GM19351 (cell line): ENCODE results near the gene CRKL.
"Not testable (repeated sequence)": the region's sequence is repeated elsewhere in the genome, so short reads cannot be mapped to it uniquely, and the experiment has no call there.

ENCODE experiments used
- ATAC-seq: cut with Tn5 transposase; IDR thresholded peaks from one replicate; pipeline ENCODE4 v1.9.1; 2021; ENCODE audit warnings: mild to moderate bottlenecking, moderate library complexity; ENCODE audit not compliant: unreplicated experiment

CRKL gene

DNA sequence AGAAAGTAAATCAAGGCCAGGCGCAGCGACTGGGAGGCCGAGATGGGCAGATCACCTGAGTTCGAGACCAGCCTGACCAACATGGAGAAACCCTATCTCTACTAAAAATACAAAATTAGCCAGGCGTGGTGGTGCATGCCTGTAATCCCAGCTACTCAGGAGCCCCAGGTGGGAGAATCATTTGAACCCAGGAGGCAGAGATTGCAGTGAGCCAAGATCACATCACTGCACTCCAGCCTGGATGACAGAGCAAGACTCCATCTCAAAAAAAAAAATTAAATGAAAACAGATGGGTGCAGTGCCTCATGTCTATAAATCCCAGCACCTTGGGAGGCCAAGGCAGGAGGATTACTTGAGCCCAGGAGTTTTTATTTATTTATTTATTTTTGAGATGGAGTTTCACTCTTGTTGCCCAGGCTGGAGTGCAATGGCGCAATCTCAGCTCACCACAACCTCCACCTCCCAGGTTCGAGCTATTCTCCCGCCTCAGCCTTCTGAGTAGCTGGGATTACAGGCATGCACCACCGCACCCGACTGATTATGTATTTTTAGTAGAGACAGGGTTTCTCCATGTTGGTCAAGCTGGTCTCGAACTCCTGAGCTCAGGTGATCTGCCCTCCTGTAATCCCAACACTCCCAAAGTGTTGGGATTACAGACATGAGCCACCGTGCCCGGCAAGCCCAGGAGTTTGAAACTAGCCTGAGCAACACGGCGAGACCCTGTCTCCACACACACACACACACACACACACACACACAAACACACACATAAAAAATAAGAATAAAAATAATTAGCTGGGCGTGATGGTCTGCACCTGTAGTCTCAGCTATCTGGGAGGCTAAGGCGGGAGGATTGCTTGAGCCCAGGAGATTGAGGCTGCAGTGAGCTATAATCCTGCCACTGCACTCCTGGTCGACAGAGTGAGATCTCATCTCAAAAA lies 15.8 kb upstream of the CRKL start:
- ATAC-seq: not testable (repeated sequence)

DNA sequence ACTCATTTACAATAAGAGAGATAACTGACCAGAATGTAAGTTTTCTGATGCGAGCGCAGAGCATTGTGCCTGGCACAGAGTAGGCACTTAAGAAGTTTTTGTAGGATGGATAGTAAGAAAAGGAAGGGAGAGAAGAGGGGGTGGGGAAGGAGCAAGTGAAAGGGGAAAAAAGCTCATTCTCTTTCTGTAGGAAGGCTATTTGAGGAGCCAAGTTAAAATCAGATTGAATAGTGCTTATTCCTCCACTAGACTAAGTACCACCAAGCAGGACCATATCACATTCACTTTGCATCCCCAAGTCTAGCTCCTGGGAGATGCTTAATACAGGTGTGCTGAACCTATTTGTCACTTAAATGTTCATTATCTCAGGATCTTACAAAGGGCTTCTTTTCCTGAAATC lies 14.1 kb upstream of the CRKL start:
- no peak for ATAC-seq

DNA sequence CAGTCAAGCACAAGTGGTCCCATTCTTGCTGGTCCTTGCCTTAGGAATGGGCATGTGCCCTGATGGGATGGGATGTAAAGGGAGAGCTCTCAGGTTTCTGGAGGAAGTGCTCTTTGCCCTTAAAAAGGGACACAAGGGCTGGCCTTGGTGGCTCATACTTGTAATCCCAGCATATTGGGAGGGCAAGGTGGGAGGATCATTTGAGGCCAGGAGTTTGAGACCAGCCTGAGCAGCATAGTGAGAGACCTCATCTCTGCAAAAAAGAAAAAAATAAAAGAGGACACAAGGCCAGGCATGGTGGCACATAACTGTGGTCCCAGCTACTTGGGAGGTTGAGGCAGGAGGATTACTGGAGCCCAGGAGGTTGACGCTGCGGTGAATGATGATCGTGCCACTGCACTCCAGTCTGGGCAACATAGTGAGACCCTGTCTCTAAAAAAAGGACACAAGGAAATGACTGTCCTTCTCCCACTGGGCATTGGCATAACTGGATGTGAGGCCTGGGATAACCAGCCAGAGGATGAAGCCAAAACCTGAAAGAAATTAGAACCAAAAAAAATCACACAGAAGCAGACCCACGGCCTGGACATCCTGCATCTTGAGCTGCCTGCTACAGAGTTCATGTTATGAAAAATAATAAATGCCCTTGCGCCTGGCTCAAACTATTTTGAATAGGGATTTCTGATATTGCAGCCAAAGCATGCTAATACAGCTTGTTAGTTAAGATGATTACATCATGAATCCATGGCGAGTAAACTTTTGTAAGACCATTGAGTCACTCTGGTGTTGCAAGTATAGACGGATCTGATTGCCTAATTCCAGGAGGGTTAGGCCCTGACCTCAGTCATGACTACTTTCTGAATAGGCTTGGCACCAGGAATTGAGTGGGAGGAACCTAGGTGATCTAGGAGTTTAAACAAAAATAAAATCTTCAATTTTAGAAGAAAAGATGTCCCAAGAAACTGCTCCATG lies 12.9 kb upstream of the CRKL start:
- no peak for ATAC-seq

DNA sequence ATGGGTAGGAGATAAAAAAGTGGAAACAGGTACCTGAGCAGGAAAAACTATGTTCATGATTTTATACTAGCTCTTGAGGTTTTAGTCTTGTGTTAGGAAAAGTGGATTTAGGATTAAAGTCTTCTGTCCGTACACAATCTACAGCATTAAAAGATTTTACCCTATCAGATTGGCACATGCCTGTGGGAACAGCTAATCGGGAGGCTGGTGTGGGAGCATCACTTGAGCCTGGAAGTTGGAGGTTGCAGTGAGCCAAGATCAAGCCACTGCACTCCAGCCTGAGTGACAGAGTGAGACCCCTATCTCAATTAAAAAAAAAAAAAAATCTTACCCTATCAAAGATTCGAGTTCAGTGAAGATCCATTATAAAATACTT lies 12.2 kb upstream of the CRKL start:
- no peak for ATAC-seq

GRCh38 chr22:20905415-20906386 lies 11.5 kb upstream of the CRKL start:
- ATAC-seq: no peak

GRCh38 chr22:20906387-20906767 lies 10.8 kb upstream of the CRKL start:
- no peak for ATAC-seq

DNA sequence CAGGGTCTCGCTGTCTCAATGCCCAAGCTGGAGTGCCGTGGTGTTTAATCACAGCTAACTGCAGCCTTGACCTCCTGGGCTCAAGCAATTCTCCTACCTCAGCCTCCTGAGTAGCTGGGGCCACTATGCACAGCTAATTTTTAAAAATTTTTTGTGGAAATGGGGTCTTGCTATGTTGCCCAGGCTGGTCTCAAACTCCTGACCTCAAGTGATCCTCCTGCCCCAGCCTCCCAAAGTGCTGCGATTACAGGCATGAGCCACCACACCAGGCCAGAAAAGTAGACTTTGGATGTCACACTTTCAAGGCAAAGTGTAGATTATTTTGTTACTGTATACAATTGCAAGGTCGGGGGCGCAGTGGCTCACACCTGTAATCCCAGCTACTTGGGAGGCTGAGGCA lies 8.5 kb upstream of the CRKL start:
- ATAC-seq: not testable (repeated sequence)

- no peak for ATAC-seq
These were observed 7.5 kb upstream of the CRKL start for GRCh38 chr22:20909543-20910303.

DNA sequence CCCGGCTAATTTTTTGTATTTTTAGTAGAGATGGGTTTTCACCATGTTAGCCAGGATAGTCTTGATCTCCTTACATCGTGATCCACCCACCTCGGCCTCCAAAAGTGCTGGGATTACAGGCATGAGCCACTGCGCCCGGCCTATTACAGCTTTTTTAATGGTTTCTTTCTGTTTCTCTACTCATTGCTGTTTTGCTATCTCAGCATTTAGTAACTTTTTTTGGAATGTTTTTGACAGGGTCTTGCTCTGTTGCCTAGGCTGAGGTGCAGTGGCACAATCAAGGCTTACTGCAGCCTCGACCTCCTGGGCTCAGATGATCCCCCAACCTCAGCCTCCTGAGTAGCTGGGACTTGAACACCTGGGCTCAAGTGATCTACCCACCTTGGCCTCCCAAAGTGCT lies 4.7 kb upstream of the CRKL start:
- no peak for ATAC-seq

GRCh38 chr22:20918663-20919218 lies 1.5 kb downstream of the CRKL start:
- no peak for ATAC-seq

- no peak for ATAC-seq
These were observed 2.5 kb downstream of the CRKL start for GRCh38 chr22:20919718-20920117.

- no peak for ATAC-seq
These were observed 3.6 kb downstream of the CRKL start for GRCh38 chr22:20920881-20921203.

- no peak for ATAC-seq
These were observed 5.0 kb downstream of the CRKL start for GRCh38 chr22:20922141-20922751.

DNA sequence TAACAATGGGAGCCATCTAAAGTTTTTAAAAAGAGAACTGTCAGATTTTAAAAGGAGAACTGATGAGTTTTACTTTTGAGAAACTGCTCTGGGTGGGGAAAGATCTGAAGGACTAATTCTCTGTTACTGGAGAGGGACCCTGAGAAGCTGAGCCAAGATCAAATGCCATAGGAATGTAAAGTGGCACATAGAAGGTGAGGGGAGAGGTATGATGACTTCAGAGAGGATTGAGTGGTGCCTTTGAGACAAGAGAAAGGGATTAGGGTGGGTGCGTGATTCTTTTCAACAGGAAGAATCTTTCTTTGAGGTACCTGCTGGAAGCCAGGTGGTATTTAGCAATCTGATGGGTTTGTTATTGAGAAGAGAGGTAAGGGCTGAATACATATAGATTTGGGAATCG lies 9.0 kb downstream of the CRKL start:
- no peak for ATAC-seq

DNA sequence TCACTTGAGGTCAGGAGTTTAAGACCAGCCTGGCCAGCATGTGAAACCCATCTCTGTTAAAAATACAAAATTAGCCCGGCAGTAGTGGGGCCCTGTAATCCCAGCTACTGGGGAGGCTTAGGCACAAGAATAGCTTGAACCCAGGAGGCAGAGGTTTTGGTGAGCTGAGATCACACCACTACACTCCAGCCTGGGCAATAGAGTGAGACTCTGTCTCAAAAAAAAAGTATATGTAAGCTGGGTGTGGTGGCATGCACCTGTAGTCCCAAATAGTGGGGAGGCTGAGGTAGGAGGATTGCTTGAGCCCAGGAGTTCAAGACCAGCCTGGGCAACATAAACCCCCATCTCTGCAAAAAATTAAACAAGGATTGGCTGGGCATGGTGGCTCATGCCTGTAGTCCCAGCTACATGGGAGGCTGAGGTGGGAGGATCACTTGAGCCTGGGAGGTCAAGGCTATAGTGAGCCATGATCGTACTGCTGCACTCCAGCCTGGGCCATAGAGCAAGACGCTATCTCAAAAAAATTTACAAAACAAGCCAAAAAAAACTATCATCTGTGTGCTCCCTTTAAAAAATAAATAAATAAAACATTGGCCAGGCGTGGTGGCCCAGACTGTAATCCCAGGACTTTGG lies 10.8 kb downstream of the CRKL start:
- no peak for ATAC-seq

DNA sequence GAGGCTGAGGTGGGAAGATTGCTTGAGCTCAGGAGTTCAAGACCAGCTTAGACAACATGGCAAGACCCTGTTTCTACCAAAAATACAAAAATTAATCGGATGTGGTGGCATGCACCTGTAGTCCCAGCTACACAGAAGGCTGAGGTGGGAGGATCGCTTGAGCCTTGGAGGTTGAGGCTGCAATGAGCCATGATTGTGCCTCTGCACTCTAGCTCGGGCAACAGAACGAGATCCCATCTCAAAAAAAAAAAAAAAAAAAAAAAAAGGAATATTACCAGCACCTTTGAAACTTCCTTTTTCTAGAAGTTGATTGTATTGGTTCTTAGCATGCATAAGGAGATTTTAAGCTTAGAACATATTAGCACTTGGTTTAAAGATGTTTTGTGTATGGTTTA lies 11.4 kb downstream of the CRKL start:
- no peak for ATAC-seq

GRCh38 chr22:20930004-20930403 lies 12.8 kb downstream of the CRKL start:
- ATAC-seq: no peak

DNA sequence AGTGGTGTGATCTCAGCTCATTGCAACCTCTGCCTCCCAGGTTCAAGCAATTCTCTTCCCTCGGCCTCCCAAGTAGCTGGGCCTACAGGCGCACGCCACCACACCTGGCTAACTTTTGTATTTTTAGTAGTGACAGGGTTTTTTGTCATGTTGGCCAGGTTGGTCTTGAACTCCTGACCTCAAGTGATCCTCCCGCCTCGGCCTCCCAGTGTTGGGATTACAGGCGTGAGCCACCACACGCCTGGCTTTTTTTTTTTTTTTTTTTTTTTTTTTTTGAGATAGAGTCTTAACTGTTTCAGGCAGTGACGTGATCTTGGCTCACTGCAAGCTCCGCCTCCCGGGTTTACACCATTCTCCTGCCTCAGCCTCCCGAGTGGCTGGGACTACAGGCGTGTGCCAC lies 13.2 kb downstream of the CRKL start:
- not testable (repeated sequence) for ATAC-seq

DNA sequence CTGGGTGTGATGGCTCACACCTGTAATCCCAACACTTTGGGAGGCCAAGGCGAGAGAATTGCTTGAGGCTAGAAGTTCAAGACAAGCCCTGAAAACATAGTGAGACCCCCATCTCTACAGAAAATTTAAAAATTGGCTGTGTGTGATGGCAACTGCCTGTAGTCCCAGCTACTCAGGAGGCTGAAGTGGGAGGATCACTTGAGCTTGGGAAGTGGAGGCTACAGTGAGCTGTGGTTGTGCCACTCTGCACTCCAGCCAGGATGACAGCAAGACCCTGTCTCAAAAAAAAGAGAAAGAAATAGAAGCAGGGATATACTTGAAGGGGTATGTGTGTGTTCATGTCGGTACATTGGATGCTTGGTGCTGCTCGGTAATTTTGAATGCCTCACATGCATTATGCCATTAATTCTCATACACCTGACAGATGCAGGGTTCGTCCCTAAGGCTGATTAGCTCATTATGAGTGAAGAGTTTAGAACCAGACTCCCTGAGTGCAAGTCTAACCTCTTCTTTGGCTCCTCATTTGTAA lies 14.0 kb downstream of the CRKL start:
- ATAC-seq: no peak
